HG02610 (cell line): ENCODE results near the gene GJA1.

Experiments used
- ATAC-seq: cut with Tn5 transposase; IDR thresholded peaks from one replicate; pipeline ENCODE4 v1.9.1; 2021; ENCODE audit warnings: mild to moderate bottlenecking, moderate library complexity; ENCODE audit not compliant: unreplicated experiment

Gene GJA1

DNA sequence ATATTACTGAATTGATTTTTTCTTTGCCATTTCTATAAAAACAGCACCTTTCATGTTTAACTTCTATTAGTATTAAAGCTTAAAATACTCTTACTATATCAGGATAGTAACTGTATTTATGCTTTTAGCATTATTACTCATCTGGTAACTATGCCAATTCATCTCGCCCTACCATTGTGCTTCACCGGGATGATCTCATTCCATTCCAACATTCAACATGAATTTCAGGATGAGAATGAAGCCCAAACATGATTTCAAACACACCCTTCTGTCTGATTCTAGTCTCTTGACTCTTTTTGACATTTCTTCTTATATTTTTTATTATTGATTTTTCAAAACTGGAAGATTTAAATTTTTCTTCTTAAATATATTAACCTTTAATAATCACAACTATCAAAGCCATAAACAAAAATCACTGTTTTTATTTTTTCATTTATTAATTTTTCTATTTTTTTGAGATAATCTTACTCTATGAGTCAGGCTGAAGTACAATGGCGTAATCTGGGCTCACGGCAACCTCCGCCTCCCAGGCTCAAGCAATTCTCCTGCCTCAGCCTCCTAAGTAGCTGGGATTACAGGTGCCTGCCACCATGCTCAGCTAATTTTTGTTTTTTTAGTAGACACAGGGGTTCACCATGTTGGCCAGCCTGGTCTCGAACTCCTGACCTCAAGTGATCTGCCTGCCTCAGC is 46.7 kb downstream of the GJA1 start:
- ATAC-seq = no peak

DNA sequence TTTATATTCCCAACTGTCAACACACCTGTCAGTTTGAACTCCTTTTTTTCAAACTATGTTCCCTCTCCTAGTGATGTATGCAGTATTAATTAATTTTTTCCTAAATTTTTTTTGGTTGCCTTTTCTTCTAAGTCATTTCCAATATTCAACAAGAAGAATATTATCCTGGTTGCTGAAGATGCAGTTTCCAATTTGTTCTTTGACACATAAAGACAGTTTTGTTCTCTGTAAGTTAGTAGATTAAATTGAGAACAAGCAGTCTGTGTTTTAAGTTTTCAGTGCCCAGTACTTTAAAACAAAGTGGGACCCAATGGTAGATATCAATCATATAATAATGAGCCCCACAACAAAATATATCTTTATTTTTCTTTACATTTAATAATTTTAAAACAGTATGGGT is 47.3 kb downstream of the GJA1 start:
- no peak for ATAC-seq

GRCh38 chr6:121485359-121485811 is 49.9 kb downstream of the GJA1 start:
- ATAC-seq = no peak

DNA sequence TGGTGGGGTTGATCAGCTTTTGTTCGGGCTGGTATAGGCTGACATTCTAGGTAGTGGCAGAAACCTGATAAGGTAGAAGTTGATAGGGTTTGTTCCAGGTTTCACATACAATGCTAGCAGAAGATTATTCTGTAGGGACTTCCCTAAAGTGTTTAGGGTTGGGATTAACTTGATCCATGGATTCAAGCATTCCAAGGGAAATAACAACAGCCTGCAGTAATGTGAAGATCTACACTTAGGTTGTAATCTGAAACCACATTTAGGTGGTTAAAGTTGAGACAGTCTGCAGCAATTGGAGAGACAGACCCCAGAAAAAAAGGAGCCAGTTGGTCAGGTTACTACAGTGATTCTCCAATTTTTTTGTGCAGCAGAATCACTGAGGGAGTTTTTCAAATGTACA is 56.1 kb downstream of the GJA1 start:
- no peak for ATAC-seq

GRCh38 chr6:121492536-121492935 is 57.1 kb downstream of the GJA1 start:
- no peak for ATAC-seq

- ATAC-seq = no peak
Observed at GRCh38 chr6:121497970-121498375, 62.5 kb downstream of the GJA1 start.

DNA sequence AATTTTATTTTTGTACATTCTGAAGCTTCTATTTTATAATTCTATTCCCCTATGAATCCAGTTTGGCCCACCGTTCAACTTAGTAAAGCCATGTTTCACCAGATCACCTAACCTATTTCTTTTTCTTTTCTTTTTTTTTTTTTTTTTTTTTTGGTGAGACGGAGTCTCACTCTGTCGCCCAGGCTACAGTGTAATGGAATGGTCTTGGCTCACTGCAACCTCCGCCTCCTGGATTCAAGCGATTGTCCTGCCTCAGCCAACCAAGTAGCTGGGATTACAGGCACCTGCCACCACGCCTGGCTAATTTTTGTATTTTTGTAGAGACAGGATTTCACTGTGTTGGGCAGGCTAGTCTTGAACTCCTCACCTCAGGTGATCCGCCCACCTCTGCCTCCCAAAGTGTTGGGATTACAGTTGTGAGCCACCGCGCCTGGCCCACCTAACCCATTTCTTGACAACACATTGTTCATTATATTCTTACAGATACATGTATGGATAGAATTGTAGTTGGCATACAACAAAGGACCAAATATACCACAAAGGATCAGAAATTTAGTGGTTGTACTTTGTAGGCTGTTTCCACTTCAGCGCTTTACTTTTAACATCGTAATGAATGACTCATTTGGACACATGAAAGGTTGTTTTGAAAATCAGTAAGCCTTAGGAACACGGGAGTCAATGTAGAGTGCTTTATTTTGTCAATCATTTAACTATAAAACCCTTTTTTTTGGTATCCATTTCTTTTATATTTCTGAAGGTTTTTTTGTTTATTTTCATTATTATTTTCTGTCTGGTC is 63.2 kb downstream of the GJA1 start:
- ATAC-seq = no peak
